GM21381 (cell line): ENCODE results near the gene SELE.
"Not testable (repeated sequence)": the region's sequence is repeated elsewhere in the genome, so short reads cannot be mapped to it uniquely, and the experiment has no call there.

Experiments
- ATAC-seq: cut with Tn5 transposase; IDR thresholded peaks from one replicate; pipeline ENCODE4 v1.9.1; 2021; ENCODE audit warnings: mild to moderate bottlenecking, moderate library complexity; ENCODE audit not compliant: unreplicated experiment

SELE gene

DNA sequence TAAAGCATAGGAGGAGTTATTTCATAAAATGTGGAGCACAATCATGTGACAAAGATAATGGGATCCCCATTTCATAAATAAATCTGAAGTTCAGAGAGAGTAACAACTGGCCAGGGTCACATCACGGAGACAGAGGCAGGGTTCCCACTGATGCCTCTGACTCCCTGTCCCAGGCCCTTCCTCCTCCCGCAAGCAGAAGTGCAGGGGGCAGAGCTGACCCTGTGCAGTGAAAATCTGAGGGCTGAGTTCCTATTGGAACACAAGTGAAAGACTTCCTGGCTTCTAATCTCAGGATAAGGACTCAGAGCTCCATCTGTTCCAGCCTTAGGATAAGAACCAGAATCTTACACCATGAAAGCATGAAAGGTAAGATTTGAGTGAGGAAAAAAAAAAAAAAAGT lies 44.5 kb downstream of the SELE start:
- ATAC-seq, result no peak

GRCh38 chr1:169688377-169688776 lies 45.5 kb downstream of the SELE start:
- not testable (repeated sequence) for ATAC-seq

- ATAC-seq, result no peak
These were observed 50.2 kb downstream of the SELE start for GRCh38 chr1:169683661-169684060.

DNA sequence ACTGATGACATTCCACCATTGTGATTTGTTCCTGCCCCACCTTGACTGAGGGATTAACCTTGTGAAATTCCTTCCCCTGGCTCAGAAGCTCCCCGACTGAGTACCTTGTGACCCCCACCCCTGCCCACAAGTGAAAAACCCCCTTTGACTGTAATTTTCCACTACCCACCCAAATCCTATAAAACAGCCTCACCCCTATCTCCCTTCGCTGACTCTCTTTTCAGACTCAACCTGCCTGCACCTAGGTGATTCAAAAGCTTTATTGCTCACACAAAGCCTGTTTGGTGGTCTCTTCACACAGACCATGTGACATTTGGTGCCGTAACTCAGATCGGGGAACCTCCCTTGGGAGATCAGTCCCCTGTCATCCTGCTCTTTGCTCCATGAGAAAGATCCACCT lies 50.7 kb downstream of the SELE start:
- not testable (repeated sequence) for ATAC-seq

DNA sequence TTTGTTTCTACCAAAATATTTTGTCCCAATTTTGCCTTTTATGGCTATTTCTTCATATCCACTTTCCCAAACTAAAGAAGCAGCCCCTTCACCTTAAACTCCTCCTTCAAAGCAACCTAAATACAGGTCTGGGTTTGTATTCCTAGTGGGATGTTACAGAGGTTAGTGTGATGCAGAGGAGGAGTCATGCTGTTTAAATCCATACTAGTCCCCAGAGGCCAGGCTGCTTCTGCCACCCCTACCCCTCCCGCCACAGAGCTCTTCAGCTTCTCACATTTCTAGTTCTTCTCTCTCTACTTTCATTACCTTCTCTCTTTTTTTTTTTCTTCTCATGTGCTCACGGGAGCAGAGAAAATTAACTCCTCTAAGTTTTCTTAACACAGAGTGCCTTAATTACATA lies 51.8 kb downstream of the SELE start:
- ATAC-seq, result no peak

GRCh38 chr1:169681140-169681539 lies 52.7 kb downstream of the SELE start:
- peak; percentile 13 for ATAC-seq

GRCh38 chr1:169680377-169681019 lies 53.4 kb downstream of the SELE start:
- peak; percentile 79 for ATAC-seq

DNA sequence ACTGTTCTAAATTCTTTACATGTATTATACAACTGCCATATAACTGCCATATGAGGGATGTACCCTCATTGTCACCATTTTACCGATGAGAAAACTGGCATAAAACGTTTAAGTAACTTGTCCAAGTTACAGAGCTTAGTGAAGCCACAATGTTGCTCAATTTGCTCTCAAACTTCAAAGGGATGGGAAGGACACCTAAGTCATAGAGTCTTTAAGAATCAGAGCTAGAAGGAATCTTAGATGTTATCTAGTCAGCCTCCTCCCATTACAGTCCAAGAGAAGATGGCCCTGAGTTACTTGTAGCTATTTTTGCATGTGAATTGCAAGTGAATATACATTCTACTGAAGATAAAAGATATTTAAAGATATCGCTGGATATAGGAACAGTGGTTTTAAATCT lies 54.2 kb downstream of the SELE start:
- ATAC-seq, result no peak

GRCh38 chr1:169676001-169676400 lies 57.9 kb downstream of the SELE start:
- ATAC-seq, result no peak
